Inflammatory macrophage (primary cell): ENCODE results near the gene H2AZ1.
"Not testable (repeated sequence)": the region's sequence is repeated elsewhere in the genome, so short reads cannot be mapped to it uniquely, and the experiment has no call there.

Experiments used
- DNase-seq, 2 donors: peaks; one replicate each; pipeline ENCODE4 v3.0.0-alpha.2; 2020 to 2022
- total RNA-seq, 18 experiments: gene quantifications; one replicate each; lab custom pipeline; 2026; ENCODE audit warnings: mixed read lengths in 6 of 18, inconsistent platforms in 2 of 18; lab: John Stamatoyannopoulos, UW

H2AZ1 gene
- total RNA-seq = 75.1 to 283 (median 146) reads per million in 18 experiments

DNA sequence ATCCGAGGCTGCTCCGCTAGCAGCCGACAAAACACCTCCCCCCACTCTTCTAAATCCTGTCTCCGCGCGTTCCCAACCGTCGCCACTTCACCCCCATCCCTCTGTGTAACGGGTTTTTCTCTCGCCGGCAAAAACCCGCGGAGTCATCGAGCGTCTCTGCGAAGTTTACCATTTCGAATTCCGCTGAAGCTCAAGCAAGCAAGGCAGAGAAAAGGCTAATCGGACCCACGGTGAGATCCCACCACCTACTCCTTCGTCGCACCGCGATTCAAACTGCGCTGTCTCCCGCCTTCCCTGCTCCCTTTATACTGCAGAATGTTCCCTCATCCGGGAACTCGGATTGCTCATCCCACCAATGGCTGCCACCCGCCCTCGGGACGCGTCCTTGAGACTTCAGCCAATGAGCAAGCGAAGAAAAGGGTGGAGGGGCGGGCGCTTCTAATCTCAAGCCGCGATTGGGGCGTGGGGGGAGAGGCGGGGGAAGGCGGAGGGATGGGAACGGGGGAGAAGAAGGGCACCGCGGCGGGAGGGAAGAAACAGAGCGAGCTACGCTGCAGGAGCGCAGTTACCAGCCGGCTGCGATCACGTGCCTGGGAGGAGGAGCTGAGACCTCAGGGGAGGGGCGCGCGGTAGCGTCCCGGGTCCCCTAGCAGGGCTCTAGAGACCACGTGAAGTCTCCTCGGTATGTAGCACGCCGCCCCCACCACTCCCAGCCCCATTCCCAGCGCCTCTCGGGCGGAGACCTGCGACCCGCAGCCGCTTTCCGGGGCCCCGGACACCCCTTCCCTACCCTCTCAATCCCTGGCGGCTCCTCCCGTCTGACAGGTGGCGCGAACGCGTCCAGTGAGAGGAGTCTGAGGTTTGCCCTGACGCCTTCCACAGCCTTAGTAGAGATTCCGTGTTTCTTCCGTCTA, at the start of gene H2AZ1:
Gene H2AZ1, minus strand, starts transcription at position 277 of the 914 bp plus-strand sequence. Its CDS starts 105 bp downstream, at position 172.
- peak; percentile 99 for DNase-seq

DNA sequence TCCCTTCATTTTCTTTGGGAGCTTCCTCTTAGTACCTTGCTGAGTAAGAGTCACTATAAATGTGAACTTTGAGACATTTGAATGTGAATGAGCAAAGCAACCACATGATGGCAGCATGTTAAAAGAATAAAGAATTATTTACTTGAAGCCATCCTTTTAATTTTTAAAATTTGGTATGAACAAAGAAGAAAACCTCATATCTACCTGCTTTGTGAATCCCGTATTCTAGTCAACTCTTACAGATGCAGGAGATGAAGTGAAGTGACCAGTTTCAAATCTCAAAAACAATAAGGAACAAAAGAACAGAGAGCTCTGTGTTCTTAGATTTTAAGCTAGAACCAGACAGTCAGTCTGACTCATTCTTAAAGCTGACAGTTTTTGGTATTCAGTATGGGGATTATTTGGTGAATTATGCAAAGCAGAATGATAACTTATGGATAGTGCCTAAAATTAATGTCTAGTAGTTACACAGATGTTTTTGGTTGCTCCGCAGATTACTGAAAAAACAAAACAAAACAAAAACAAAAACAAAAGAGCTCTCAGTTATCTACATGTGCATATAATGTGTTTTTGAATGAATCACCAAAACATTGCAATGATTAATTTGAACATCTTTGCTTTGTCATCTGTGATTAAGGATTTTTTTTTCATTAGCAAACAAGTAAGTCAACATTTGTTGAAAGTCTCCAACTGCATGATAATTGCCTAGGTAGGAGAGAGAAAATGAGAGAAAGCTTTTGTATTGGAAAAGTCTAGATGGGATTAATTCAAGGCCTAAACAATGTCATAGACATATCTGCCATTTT, 48.2 kb upstream of the H2AZ1 start:
- DNase-seq = no peak

DNA sequence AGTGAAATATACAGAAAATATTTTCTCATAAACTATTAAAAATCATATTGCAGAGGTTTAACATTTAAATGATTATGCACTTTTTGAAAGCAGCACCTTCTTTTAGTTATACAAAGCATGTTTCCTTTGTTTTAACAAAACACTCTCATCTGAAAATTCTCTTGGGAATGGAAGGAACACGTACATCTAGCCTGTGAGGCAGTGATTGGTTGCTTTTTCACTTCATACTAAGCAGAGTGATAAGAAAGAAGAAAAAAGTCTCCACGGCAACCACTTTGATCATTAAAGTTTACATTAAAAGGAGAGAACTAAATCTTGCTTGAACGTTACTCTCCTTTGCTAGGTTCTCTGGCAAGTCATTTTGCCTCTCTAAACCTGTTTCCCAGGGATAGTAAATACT, 41.7 kb upstream of the H2AZ1 start:
- no peak for DNase-seq

DNA sequence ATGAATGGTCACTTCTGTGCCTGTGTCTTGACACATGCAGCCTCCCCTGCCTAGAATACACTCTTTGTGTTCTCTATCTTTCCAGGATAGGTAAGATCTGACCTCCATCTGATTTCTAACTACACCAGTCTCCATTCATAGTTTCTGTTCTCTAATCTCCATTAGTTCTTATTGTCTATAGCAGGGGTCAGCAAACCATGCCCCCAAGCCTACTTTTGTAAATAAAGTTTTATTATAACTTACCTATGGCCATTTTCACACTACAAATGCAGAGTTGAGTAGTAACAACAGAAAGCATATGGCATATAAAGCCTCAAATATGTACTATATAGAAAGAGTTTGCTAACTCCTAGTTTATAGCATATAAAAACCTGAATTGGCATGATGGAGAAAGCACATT, 37.6 kb upstream of the H2AZ1 start:
- no peak for DNase-seq

DNA sequence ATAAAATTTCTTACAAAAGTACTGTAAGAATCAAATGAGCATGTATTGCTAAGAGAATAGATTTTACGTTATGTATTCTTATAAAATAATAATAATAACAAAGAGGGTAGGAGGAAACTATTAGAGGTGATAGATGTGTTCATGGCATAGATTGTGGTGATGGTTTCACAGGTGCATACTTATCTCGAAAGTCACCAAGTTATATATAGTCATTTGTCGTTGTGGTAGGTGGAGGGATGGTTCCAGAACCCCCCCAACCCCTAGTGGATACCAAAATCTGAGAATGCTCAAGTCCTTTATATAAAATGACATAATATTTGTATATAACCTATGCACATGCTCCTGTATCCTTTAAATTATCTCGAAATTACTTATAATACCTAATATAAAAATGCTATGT, 36.7 kb upstream of the H2AZ1 start:
- DNase-seq = no peak

DNA sequence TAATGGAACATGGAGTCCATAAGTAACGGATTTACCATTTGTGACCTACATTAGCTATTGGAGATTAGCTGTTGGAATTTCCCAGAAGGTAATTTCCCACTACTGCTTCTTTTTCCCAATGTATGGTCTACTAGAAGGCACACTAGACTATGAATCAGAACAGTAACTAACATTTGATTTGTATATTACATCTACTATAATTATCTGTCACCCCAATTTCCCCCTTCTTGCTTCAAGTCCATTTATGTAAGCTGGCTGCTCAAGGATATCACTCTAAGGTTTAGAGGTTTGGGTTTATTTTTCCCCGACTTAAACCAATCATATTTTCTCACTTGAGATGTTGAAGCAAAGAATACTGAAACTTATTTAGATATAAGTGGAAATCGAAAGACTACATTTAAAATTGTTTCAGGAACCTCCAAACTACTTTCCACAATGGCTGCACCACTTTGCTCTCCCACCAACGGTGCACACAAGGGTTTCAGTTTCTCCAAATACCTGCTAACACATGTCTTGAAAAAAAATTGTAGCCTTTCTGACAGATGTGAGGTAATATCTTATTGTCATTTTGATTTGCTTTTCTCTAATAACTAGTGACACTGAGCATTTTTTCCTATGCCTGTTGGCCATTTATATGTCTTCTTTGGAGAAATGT, 33.3 kb upstream of the H2AZ1 start:
- DNase-seq = no peak

DNA sequence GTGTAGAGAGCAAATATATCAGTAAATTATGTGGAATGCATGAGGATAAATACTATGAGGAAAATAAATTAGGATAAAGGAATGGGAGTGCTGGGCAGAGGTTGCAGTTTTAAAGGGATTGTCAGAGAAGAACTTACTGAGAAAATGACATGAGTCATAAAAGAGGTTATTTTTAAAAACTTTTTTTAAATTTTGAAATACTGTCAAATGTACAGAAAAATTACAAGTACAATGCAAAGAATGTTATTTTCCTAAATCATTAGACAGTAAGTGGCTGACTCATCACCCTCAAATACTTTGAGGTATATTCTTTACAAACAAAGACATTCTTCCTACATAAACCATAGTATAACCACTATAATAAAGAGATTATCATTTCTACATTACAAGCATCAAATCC, 29.8 kb upstream of the H2AZ1 start:
- DNase-seq = no peak

DNA sequence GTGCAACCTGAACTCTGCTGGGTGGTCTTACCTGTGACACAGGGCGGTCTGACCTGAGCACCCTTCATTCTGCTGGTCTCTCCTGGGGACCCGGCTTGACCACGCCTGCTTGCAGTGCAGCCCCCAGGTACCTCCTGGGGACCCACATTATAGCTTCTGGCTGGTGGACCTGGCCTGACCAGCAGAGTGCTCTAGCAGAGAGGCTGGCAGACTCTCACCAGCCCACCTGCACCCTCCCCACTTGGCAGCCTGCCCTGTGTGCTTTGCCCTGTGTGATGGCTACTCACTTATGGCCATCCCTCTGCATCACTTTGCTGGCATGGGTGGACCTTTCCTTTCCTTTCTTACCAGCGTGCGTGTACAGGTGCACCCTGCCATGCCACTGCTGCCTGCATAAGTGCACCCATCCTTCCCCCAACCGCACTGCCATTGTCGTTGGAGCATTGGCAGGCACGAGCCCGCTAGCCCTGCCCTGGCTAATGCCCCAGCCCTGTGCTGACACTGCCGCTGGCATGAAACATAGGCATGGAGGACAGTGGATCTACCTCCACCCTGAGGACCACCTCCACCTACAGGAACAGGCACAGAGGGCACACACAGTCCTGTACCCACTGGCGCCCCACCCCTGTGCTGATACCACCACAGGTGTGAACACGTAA, 21.5 kb upstream of the H2AZ1 start:
- no peak for DNase-seq

DNA sequence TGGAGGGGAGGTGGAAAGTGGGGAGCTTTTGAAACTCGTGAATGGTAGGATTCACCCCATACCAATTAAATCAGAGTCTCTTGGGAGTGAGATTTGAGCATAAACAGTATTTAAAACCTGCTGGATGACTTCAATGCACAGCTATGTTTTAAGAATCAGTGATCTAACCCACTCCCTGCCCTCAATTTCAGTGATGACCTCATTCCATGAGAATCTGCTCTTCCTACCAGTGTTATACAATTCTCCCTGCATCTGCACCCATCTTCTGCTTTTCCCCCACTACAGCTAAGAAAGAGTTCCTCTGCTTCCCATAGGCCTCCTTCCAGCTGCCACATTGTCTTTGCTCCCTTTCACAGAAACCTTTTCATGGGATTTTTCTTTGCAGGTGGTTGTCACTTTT, 18.3 kb upstream of the H2AZ1 start:
- DNase-seq = no peak

DNA sequence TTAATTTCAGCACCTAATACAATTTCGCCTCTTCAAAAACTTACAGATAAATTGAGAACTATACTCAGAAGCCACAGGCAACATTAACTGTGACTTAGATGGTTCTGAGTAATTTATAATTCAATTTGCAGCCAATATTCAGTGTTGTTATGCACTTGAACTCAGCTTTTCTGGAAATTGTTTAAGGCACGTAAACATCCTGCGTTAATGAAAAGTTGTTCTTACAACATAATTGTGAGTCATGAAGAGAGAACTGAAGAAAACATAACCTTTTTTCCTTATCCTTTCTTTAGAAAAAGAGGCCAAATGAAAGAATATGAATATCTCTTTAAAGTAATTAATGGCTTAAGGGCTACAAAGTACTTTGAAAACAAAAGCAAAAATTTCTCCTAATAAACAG, 16.6 kb upstream of the H2AZ1 start:
- DNase-seq = no peak

DNA sequence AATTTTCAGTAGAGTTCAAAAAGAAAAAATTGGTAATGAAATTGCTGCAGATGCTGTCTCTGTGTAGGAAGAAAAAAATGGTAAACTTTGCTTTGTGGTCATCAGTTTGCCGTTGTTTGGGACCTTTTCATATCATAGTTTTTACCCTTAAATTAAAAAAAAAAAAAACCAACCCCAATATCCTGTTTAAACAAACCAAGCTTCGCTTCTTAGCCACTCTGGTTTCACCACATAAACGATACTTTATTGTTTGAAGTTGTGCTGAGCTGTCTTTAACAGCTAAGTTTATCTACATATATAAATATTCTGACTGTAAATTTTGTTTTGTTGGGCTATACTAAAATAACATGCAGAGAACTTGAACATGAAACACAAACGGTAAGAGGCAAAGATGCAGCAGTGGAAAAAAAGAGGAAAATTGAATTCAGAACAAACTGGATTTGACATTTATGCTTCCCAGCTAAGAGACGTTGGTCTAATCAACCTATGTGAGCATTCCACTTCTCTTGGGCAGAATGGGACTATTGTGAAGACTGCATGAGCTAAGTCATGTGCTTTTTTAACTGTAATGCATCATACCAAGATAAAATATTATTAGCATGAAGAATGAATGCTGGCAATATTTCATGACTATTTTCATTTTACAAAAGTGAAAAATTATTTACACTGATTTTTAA, 15.7 kb upstream of the H2AZ1 start:
- no peak for DNase-seq

DNA sequence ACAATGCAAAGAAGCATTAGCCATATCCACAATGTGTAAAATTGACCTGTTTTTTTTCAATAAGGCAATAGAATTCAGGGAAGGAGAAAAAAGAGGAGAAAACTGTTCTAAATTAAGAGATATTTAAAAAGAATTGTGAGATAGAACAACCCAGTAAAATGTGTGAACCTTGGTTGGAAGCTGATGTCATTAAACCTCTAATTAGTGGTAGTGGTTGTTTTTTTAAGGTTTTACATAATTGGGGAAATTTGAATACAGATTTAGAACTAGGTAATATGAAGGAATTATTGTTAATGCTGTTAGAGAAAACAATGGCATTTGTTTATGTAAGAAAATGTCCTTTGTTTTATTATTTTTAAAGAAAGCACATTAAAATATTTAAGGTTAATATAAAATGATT, 15.1 kb upstream of the H2AZ1 start:
- DNase-seq = no peak

DNA sequence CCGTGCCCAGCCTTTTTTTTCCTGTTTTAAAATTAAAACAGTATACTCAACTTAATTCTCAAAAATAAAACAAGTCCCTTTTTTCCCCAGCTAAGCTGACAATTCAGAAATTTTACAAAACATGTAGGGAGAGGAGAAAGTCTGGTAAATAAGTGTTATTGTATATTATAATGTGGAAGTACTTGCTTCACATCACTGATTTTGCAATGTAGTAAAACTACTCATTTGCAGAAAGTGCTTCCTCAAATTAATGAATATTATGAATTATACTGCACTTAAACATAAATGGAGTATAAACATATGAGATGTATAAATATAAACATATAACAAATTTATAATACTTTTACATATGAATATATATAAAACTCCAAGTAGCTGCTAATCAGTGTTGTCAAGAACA, 11.6 kb upstream of the H2AZ1 start:
- peak; percentile 24 to 71 for DNase-seq

DNA sequence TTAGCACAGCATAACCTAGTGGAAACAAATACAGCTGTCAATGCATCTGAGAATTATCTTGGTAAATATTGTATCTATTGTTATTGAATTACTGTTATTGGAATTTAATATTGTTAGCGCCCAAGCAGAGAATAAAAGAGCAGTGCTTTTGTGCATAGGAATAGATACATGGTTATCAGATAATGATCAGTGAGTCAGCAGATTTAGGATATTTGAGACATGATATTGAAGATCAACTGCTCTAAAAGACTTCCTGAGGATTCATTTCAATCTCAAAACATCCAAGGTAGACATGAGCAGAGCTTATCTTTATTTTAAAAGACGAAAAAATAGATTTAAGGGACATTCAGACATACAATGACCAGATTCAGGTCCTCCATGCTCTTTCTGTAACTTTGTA, 10.6 kb upstream of the H2AZ1 start:
- no peak for DNase-seq

DNA sequence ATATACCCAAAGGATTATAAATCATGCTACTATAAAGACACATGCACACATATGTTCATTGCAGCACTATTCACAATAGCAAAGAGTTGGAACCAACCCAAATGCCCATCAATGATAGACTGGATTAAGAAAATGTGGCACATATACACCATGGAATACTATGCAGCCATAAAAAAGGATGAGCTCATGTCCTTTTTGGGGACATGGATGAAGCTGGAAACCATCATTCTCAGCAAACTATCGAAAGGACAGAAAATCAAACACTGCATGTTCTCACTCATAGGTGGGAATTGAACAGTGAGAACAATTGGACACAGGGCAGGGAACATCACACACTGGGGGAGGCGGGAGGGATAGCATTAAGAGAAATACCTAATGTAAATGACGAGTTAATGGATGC, 8.1 kb upstream of the H2AZ1 start:
- DNase-seq = not testable (repeated sequence)

DNA sequence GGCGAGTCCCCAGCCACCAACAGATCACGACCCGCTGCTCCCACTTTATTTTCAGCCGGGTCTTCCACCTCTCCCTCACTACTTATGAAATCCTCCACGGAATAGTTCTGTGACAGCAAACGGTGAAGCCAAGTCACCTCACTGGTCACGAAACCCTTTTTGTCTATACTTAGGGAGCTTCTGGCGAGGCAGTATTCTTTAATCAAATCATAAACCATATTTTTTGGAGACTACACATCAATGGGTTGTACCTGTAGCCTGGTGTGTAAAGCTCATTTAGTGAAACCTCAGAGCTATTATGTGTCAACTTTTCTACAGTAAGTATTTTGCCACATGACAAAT, 809 bp upstream of the H2AZ1 start:
- DNase-seq = no peak

DNA sequence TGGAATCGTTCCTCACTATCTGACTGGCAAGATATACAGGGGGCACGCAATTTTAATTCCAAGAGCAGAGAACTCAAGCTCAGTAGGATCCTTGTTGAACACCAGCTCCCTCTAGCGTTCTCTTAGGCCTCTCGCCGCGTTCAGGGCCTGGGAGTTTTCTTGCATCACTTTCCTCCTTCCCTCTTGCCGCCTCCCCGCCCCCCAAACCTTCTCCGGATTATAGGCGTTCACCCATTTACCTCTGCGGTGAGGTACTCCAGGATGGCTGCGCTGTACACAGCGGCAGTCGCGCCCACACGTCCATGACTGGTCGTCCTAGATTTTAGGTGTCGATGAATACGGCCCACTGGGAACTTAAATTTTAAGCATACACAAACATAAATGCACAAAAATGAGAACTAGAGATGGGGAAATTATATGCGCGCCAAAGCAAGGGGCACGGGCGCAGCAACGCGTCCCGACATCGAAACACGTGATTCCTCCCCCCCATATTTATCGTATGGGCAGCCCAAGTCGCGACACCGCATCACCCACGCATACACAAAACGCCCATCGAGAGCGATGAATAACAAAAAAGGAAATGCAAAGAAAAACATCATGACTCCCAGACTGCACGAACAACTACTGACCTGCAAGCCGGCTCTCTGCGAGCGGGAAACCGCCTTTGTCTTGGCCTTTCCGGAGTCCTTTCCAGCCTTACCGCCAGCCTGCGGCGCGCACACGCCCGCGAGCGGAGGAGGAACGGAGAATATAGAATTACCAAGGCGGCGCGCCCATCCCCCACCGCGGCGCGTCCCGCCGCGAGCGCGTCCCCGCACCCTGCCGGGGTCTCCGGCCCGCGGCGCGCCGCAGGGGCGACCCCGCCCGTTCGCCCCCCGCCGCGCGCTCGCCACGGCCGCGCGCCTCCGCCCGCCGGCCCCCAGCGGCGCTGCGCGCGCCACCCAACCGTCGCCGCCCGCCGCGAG, 759 bp downstream of the H2AZ1 start:
- DNase-seq = peak; percentile 90 to 93

DNA sequence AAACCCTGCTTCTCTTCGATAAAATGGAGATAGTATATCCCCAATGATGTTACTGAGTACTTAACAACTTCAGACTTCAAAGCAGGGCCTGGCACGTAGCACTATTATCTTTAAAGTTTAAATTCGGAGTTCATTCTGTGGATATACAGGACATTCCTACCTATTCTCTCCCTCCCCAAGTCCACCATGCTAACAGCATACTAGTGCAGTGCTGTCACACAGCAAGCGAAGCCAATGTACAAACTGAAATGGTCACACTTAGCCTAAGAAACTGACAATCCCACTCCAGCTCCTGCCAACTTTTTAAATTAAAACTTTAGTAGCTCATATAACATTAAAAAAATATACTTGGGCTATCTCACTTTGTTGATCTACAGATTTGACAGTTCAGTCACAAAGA, 2.5 kb downstream of the H2AZ1 start:
- DNase-seq = no peak

DNA sequence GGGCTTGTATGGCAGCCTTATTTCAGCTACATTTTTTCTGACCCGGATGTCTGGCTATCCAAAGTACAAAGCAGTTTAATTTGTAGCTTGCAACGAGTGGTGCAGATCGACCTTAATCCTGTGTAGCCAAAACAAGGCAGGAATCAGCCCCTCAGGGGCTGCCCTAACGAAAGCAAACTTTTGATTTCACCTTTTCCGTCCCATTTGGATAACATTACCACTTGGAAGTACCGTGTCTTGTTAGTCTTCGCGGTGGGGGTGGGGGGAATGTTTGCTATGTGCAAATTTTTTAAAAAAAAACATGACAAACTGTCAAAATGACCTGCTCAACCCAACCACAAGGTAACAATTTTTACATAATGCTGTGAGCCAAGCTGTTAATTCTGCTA, 2.9 kb downstream of the H2AZ1 start:
- no peak for DNase-seq

DNA sequence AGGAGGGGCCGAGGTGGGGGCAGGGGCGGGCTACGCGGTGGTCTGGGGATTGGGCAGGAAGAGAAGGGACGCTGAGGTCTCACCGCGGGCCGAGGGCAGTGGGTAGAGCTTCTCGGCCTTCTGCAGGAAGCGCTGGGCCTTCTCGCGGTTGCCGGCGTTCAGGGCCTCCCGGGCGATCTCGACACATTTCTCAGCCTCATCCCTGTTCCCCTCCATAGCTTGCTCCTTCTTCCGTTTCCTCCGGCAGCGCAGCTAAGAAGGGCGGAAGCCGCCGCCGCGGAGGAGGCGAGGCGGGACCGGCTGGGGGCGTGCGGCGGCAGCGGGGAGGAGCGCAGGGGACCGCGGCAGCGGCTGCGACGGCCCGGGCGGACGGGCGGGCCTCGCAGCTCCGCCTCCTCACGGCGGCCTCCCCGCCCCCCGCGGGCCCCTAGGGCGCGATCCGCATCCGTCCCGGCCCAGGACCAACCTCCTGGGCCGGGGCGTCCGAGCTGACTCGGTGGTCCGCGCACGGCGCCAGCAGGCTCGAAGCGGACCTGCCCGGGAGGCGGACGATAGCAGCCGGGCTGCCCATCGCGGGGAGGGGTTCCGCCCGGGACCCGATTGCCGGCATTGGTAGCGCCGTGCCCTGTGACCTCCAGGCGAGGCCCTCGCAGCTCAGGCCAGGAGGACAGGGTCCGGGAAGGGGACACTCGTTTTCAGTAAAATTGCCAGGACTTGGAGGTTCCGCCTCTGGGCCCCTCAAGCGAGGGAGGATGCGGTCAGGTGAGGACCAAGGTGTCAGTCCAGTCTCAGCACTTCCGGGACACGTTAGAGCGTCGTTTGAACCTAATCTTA, 3.5 kb downstream of the H2AZ1 start, which contains the start of gene DNAJB14:
Gene DNAJB14, minus strand, starts transcription at position 263 of the 834 bp plus-strand sequence. Its CDS starts 47 bp downstream, at position 216.
- DNase-seq = peak; percentile 83 to 87
